WTC11 (cell line): ENCODE measurements around the gene INHA. TPM values are rescaled to one million over a fixed set of nuclear protein-coding genes. Genes with fewer than 3 reads are reported as not detected.

Experiments used
- ATAC-seq: fragments of 200-7000 bp; cut with Tn5 transposase; 2 replicates; pipeline ENCODE4 v1.10.0; 2021; ENCODE audit warnings: mild to moderate bottlenecking, moderate library complexity
- CTCF ChIA-PET: fragments of 300-600 bp; sonication (Branson Sonifier 250); formaldehyde crosslinking; loops from one replicate; lab custom pipeline; 2021; ENCODE audit warnings: antibody characterized with exemption; lab: Charles Lee
- POLR2A ChIA-PET: fragments of 350-600 bp; sonication (Branson Sonifier 250); formaldehyde crosslinking; loops from one replicate; lab custom pipeline; 2021; ENCODE audit warnings: antibody characterized with exemption; lab: Charles Lee
- DNase-seq: peaks from one replicate; pipeline ENCODE4 v3.0.0; 2021; ENCODE audit warnings: low spot score
- H3K27ac Mint-ChIP-seq: 2 replicates; pipeline ENCODE4 v1.8.0; 2021; ENCODE audit warnings: mixed read lengths
- H3K27me3 Mint-ChIP-seq: 2 replicates; pipeline ENCODE4 v1.8.0; 2021; ENCODE audit warnings: low read depth, mild to moderate bottlenecking, moderate library complexity, mixed read lengths
- H3K36me3 Mint-ChIP-seq: 2 replicates; pipeline ENCODE4 v1.8.0; 2021; ENCODE audit warnings: mixed read lengths
- H3K4me1 Mint-ChIP-seq: 2 replicates; pipeline ENCODE4 v1.8.0; 2022; ENCODE audit warnings: mixed read lengths
- H3K4me3 Mint-ChIP-seq: 2 replicates; pipeline ENCODE4 v1.8.0; 2021; ENCODE audit warnings: mild to moderate bottlenecking, moderate library complexity, mixed read lengths
- H3K9me3 Mint-ChIP-seq: 2 replicates; pipeline ENCODE4 v1.8.0; 2021; ENCODE audit warnings: mixed read lengths
- AFF4 ChIP-seq: sonication (generic); formaldehyde crosslinking; IDR thresholded peaks from 2 replicates; pipeline ENCODE4 v1.8.1; 2023; ENCODE audit warnings: mild to moderate bottlenecking, missing genetic modification reagents, borderline replicate concordance
- ARID4B ChIP-seq: sonication (generic); formaldehyde crosslinking; IDR thresholded peaks from 2 replicates; pipeline ENCODE4 v1.8.0; 2023; ENCODE audit warnings: missing genetic modification reagents, mild to moderate bottlenecking, borderline replicate concordance
- CREB1 ChIP-seq: sonication (generic); formaldehyde crosslinking; IDR thresholded peaks from 2 replicates; pipeline ENCODE4 v1.8.0; 2023; ENCODE audit warnings: mild to moderate bottlenecking, missing genetic modification reagents
- CTCF ChIP-seq: fragments of 200-600 bp; IDR thresholded peaks from 2 replicates; pipeline ENCODE4 v1.8.0; 2022; ENCODE audit warnings: antibody characterized with exemption
- EMX1 ChIP-seq: fragments of 250-450 bp; sonication (Bioruptor Pico); IDR thresholded peaks from 2 replicates; pipeline ENCODE4 v1.8.0; 2021; ENCODE audit warnings: mild to moderate bottlenecking
- ETV6 ChIP-seq: sonication (generic); formaldehyde crosslinking; IDR thresholded peaks from 2 replicates; pipeline ENCODE4 v1.8.1; 2022; ENCODE audit warnings: mild to moderate bottlenecking, missing genetic modification reagents
- FOXK1 ChIP-seq: sonication (generic); formaldehyde crosslinking; IDR thresholded peaks from 2 replicates; pipeline ENCODE4 v1.8.0; 2022; ENCODE audit warnings: mild to moderate bottlenecking, moderate library complexity, missing genetic modification reagents
- KAT7 ChIP-seq: sonication (generic); formaldehyde crosslinking; IDR thresholded peaks from 2 replicates; pipeline ENCODE4 v1.8.1; 2023; ENCODE audit warnings: missing genetic modification reagents, mild to moderate bottlenecking, borderline replicate concordance
- PREB ChIP-seq: sonication (generic); formaldehyde crosslinking; IDR thresholded peaks from 2 replicates; pipeline ENCODE4 v1.8.1; 2022; ENCODE audit warnings: mild to moderate bottlenecking, missing genetic modification reagents, moderate library complexity, borderline replicate concordance
- SP1 ChIP-seq: sonication (generic); formaldehyde crosslinking; conservative IDR thresholded peaks from 2 replicates; pipeline ENCODE4 v1.8.1; 2022; ENCODE audit warnings: missing genetic modification reagents
- TEAD4 ChIP-seq: sonication (generic); formaldehyde crosslinking; IDR thresholded peaks from 2 replicates; pipeline ENCODE4 v1.8.0; 2022; ENCODE audit warnings: mild to moderate bottlenecking, missing genetic modification reagents
- ZMAT4 ChIP-seq: fragments of 250-450 bp; sonication (Bioruptor Pico); IDR thresholded peaks from 2 replicates; pipeline ENCODE4 v1.9.0; 2021; ENCODE audit warnings: mild to moderate bottlenecking
- ZNF121 ChIP-seq: sonication (generic); formaldehyde crosslinking; IDR thresholded peaks from 2 replicates; pipeline ENCODE4 v1.8.0; 2023; ENCODE audit warnings: missing genetic modification reagents
- ZNF232 ChIP-seq: sonication (generic); formaldehyde crosslinking; IDR thresholded peaks from 2 replicates; pipeline ENCODE4 v1.8.0; 2022; ENCODE audit warnings: mild to moderate bottlenecking, missing genetic modification reagents
- ZNF263 ChIP-seq: sonication (generic); formaldehyde crosslinking; IDR thresholded peaks from 2 replicates; pipeline ENCODE4 v1.8.1; 2022; ENCODE audit warnings: low read depth, mild to moderate bottlenecking, moderate library complexity, missing genetic modification reagents
- ZNF317 ChIP-seq: sonication (generic); formaldehyde crosslinking; IDR thresholded peaks from 2 replicates; pipeline ENCODE4 v1.8.1; 2023; ENCODE audit warnings: low read depth, mild to moderate bottlenecking, moderate library complexity, missing genetic modification reagents, borderline replicate concordance
- ZNF396 ChIP-seq: fragments of 250-450 bp; sonication (Bioruptor Pico); IDR thresholded peaks from 2 replicates; pipeline ENCODE4 v1.8.0; 2021; ENCODE audit warnings: mild to moderate bottlenecking, moderate library complexity, borderline replicate concordance
- total RNA-seq: library from RNA; stranded (reverse); gene quantifications from 3 replicates; pipeline ENCODE4 v1.2.3, GENCODE V29; 2021
- TF ChIP-seq, protein P1 (sequence below): sonication (generic); formaldehyde crosslinking; IDR thresholded peaks from 2 replicates; pipeline ENCODE4 v1.8.0; 2022; ENCODE audit warnings: mild to moderate bottlenecking, missing genetic modification reagents
- TF ChIP-seq, protein P2 (sequence below): sonication (generic); formaldehyde crosslinking; IDR thresholded peaks from 2 replicates; pipeline ENCODE4 v1.8.0; 2022; ENCODE audit warnings: mild to moderate bottlenecking, missing genetic modification reagents
- TF ChIP-seq, protein P3 (sequence below): sonication (generic); formaldehyde crosslinking; IDR thresholded peaks from 2 replicates; pipeline ENCODE4 v1.8.0; 2022; ENCODE audit warnings: mild to moderate bottlenecking, missing genetic modification reagents

INHA gene
- total RNA-seq, 1 experiment from 2014 or later: 1.4 TPM

- CTCF ChIA-PET: interaction anchor here (0.5 to 4.8 kb wide), 8 partner anchors 9 to 75 kb away, joined by 3 to 66 read pairs (median 8); partner anchors contain the start of genes CHPF and STK11IP
- H3K4me3 Mint-ChIP-seq: peak overlapping the region; percentile 73
- H3K4me1 Mint-ChIP-seq: peaks cover 62% of the 10 kb centered on the region
- peaks cover 35% of the 10 kb centered on the region for H3K36me3 Mint-ChIP-seq
- no peak overlapping the region for H3K27ac Mint-ChIP-seq
- ATAC-seq: peak; percentile 1
- POLR2A ChIA-PET: interaction anchor here (1.5 to 1.9 kb wide), 4 partner anchors 9 to 33 kb away, joined by 3 to 29 read pairs (median 16); partner anchors contain the start of gene STK11IP
- peaks cover 17% of the 10 kb centered on the region for H3K27me3 Mint-ChIP-seq
- H3K9me3 Mint-ChIP-seq: no peaks in the 10 kb centered on the region
- peak; percentile 44 for DNase-seq
- TF ChIP-seq, protein P1, sequence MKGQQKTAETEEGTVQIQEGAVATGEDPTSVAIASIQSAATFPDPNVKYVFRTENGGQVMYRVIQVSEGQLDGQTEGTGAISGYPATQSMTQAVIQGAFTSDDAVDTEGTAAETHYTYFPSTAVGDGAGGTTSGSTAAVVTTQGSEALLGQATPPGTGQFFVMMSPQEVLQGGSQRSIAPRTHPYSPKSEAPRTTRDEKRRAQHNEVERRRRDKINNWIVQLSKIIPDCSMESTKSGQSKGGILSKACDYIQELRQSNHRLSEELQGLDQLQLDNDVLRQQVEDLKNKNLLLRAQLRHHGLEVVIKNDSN: peak; percentile 16; the same call in 1 of the 2 replicates
- TF ChIP-seq ETV6 (CRISPR knock-in tag): no peak
- no peak for TF ChIP-seq CREB1 (CRISPR knock-in tag)
- no peak for TF ChIP-seq ARID4B (CRISPR knock-in tag)
- TF ChIP-seq ZNF121 (CRISPR knock-in tag): no peak
- TF ChIP-seq SP1: 0 out of 2 replicates have a peak, but pooled peaks have one; percentile 52
- TF ChIP-seq CTCF: no peak
- TF ChIP-seq, protein P2, sequence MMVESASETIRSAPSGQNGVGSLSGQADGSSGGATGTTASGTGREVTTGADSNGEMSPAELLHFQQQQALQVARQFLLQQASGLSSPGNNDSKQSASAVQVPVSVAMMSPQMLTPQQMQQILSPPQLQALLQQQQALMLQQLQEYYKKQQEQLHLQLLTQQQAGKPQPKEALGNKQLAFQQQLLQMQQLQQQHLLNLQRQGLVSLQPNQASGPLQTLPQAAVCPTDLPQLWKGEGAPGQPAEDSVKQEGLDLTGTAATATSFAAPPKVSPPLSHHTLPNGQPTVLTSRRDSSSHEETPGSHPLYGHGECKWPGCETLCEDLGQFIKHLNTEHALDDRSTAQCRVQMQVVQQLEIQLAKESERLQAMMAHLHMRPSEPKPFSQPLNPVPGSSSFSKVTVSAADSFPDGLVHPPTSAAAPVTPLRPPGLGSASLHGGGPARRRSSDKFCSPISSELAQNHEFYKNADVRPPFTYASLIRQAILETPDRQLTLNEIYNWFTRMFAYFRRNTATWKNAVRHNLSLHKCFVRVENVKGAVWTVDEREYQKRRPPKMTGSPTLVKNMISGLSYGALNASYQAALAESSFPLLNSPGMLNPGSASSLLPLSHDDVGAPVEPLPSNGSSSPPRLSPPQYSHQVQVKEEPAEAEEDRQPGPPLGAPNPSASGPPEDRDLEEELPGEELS: no peak
- no peak; the same call in none of the 2 replicates for TF ChIP-seq ZNF263
- no peak for TF ChIP-seq PREB (CRISPR knock-in tag)
- no peak for TF ChIP-seq TEAD4 (CRISPR knock-in tag)
- peak; percentile 34; the same call in 1 of the 2 replicates for TF ChIP-seq AFF4
- TF ChIP-seq ZMAT4 (CRISPR knock-in tag): no peak
- TF ChIP-seq, protein P3, sequence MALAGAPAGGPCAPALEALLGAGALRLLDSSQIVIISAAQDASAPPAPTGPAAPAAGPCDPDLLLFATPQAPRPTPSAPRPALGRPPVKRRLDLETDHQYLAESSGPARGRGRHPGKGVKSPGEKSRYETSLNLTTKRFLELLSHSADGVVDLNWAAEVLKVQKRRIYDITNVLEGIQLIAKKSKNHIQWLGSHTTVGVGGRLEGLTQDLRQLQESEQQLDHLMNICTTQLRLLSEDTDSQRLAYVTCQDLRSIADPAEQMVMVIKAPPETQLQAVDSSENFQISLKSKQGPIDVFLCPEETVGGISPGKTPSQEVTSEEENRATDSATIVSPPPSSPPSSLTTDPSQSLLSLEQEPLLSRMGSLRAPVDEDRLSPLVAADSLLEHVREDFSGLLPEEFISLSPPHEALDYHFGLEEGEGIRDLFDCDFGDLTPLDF (CRISPR knock-in tag): peak; percentile 62; the same call in 1 of the 2 replicates
- TF ChIP-seq EMX1 (CRISPR knock-in tag): no peak
- no peak; the same call in 1 of the 2 replicates for TF ChIP-seq KAT7 (CRISPR knock-in tag)
- TF ChIP-seq ZNF396 (CRISPR knock-in tag): no peak
- TF ChIP-seq FOXK1 (CRISPR knock-in tag): 0 out of 2 replicates have a peak, but pooled peaks have one; percentile 35
- TF ChIP-seq ZNF232 (CRISPR knock-in tag): no peak
- no peak for TF ChIP-seq ZNF317 (CRISPR knock-in tag)
These were observed 1.8 kb upstream of the INHA start for GRCh38 chr2:219570194-219570923.
